Measurements from ENCODE around the gene ST7L.

ST7L gene

DNA sequence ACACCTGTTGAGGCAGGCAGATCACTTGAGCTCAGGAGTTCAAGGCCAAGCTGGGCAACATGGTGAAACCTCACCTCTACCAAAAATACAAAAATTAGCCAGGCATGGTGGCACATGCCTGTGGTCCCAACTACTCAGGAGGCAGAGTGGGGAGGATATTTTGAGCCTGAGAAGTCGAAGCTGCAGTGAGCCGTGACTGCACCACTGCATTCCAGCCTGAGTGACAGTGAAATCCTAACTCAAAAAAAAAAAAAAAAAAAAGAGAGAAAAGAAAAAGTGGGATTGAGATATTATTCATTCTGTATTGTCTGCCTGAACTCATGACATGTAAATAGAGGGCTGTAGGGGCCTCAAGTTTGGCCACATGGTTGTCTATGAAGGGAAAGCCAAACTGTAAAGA is 72.9 kb downstream of the ST7L start:
- no peak for DNase-seq

DNA sequence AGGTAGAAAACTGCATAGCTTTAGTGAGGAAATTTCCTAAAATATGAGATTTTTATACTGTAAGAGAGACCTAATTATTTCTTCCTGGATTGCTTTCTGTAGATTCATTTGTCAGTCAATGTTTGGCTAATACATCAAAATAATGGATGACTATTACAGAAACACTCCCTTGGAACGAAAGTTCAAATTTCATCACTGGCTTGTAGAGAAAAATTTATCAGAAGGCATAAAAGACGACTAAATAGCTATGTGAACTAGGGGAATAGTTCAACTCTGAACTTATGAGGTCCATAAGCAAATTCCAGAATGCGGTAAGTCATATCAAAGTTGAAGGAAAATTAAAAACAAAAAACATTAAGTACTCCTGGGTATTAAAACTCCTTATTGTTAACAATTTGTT is 74.2 kb downstream of the ST7L start:
- no peak for DNase-seq

DNA sequence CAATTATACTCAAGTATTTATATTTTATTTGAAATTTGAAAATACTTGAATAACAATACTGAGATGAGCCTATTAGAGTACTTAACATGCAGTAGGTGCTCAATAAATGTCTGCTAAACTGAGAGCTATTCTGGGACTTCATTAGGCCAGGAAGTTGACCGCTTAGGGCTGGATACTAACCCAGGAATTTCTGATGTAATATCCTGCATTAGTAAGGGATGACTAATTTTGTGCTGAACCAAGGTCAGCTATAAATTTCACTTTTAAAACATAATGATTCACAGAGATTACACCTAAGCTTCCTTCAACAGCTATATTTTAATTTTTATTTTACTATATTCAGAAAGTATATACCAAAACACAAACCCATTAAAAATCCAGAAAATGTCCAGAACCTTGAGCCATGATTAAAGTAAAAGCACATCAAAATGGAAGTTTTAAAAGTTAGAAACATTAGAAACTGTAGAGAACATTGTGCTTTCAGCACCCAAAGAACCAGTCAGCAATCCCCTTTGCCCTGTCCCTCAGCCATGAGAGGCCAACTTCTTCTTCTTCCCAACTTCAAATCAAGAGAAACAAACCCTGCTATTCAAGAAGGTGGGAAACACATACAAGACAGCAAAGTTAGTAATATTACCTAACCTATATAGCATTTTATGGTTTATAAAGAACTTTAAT is 74.8 kb downstream of the ST7L start:
- no peak for DNase-seq

DNA sequence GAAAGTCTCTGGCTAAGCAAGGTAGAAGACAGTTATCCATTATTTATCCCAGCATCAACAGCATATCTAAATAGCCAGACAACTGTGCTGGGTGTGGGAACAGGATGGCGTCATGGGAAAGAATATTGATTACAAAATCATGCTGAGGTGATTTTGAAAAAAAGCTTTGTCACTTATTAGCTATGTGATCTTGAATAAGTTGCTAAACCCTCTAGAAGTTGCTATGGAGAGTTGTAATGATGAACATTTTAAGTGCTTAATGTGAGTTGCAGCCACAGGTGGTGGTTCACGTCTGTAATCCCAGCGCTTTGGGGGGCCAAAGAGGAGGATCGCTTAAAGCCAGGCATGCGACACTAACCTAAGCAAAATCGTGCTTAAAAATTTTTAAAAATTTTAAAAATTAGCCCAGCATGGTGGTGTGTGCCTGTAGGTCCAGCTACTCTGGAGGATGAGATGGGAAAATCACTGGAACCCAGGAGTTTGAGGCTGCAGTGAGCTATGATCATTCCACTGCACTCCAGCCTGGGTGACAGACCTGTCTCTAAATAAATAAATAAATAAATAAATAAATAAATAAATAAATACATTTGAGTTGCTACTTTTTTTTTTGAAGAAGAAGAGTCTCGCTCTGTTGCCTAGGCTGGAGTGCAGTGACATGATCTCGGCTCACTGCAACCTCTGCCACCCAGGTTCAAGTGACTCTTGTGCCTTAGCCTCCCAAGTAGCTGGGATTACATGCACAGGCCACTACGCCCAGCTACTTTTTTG is 76.6 kb downstream of the ST7L start:
- no peak for DNase-seq

DNA sequence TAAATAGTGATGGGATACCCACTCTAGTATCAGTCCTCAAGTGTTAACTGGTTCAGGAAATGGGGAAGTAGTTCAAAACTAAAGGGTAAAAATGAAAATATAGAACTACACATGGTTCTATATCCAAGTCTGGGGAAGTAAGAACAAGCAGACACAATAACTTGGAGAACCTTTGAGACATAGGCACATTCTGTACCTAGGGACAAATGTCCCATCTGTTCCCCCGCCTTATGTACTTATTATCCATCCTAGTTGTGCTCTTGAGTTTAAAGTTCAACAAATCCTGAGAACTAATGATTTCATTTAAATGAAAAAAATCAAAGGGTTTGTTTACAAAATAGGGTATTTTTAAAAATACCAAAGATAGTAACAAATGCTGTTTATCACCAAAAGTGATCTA is 77.6 kb downstream of the ST7L start:
- DNase-seq: no peak

DNA sequence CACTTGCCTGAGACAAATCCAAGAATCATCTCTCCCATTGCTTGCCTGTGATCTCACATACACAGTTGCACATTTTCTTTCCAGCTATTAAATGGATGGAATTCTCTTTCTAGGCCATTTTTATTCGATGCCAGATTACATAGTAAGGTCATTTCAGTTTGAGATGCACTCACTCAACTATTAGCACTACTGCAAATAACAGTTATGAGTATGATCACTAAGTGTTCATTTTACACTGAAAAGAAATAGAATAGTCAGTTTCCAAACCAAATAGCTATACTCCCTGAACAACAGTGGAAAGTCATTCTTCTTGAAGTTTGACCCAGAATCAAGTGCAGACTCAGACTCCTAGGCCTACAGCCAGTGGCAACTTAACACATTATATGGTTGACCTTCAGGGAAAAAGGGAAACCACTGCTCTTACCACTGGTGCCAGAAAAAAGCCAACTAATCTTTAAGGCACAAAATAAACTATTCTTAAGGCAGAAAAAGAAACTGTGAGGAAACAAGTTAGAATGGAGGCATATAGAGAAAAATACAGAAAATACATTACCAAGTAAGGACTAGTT is 78.6 kb downstream of the ST7L start:
- DNase-seq: no peak

DNA sequence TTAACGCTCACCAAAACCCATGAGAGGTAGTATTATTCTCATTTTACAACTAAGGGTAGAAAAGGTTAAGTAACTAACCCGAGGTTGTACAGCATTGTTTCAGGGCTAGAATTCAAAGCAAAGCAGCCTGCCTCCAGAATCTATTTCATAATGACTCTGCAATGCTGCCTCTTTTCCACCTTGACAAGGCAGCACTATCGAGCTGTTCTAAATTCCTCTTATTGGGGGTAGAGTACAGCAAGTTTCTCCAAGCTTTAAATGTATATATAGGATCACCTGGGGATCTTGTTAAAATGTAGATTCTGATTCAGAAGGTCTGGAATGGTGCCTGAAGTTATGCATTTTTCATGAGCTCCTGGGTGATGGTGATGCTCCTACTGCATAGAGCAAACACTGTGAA is 80.1 kb downstream of the ST7L start:
- DNase-seq: no peak

- DNase-seq: no peak
Measured at GRCh38 chr1:112537456-112537855, 81.5 kb downstream of the ST7L start.

- no peak for DNase-seq
Measured at GRCh38 chr1:112536561-112536960, 82.4 kb downstream of the ST7L start.

DNA sequence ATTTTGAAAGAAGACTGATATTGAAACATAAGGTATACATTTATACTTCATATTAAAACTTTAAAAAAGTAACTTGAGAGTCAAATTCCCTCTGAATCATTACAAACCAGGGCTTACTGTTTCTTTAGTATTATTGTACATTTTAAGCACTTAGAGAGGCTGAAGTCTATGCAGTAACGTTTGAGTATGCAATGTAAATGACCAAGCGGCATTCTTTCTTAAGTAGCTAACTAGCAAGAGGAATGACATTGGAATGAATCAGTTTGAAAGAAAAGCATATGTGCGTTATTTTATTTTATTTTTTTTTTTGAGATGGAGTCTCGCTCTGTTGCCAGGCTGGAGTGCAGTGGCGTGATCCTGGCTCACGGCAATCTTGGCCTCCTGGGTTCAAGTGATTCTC is 85.9 kb downstream of the ST7L start:
- no peak for DNase-seq

GRCh38 chr1:112532064-112532463 is 86.9 kb downstream of the ST7L start:
- no peak for DNase-seq

- no peak for DNase-seq
Measured at GRCh38 chr1:112530832-112531231, 88.1 kb downstream of the ST7L start.

- no peak for DNase-seq
Measured at GRCh38 chr1:112529301-112529700, 89.6 kb downstream of the ST7L start.

GRCh38 chr1:112528076-112528475 is 90.9 kb downstream of the ST7L start:
- DNase-seq: no peak

GRCh38 chr1:112527266-112528010 is 91.5 kb downstream of the ST7L start:
- no peak for DNase-seq

- DNase-seq: no peak
Measured at GRCh38 chr1:112524986-112525385, 94.0 kb downstream of the ST7L start.

DNA sequence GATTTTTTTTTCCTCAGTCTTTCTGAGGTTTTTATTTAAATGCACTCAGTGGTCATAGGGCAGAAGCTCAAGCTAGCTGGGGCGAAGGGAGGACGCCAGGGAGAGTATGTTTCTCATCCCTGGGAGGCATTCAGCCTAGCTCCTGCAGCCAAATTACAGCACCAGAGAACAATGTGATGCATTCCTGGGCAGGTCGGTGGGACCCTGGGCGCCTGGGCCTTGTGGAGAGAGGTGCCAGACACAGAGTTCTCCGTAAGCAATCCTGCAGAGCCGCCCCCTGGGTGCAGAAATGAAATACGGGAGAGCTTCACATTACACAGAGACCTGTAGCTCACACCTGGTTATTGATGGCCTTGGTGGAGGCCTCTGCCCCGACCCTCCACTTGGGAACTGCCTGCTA is 94.7 kb downstream of the ST7L start:
- DNase-seq: no peak

GRCh38 chr1:112522621-112523020 is 96.3 kb downstream of the ST7L start:
- DNase-seq: no peak

DNA sequence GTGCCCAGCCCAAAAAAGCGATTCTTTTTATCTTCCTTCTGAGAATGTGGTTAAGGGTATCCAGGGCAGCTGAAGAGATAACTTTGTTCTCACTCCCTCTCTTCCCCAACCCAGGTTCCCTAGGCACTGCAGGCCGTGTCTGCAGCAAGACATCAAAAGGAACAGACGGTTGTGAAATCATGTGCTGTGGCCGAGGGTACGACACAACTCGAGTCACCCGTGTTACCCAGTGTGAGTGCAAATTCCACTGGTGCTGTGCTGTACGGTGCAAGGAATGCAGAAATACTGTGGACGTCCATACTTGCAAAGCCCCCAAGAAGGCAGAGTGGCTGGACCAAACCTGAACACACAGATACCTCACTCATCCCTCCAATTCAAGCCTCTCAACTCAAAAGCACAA is 98.8 kb downstream of the ST7L start:
- DNase-seq: no peak

GRCh38 chr1:112518186-112518585 is 100.8 kb downstream of the ST7L start:
- no peak for DNase-seq

DNA sequence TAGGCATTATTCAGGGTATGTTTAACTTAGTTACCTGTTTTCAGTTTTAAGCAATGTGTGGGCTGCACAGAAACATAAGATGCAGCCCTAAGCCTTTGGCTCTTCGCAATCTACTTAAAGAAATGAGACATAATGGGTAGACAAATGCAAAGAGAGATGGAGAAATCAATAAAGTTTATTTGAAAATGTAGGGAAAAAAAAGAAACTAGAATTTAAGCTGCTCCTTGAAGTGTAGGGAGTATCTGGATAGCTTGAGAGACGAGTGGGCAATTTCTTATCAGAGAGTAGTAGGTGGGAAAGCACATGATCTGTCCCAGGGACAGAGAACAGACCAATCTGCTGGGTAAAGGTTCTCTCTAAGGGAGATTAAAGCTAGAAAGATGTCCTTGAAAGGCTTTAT is 101.3 kb downstream of the ST7L start:
- DNase-seq: no peak

DNA sequence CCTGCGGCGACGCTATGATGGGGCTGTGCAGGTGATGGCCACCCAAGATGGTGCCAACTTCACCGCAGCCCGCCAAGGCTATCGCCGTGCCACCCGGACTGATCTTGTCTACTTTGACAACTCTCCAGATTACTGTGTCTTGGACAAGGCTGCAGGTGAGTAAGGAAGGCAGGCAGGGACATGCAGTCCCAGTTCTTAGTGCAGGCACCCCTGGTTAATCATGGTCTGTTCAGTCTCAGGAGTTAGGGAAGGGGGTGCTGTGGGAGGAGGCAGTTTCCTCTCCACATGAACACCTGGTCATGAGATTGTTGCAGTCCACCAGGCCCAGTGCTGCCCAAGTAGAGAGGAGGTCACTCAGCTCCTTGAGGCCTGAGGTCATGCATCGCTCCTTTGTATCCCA is 101.7 kb downstream of the ST7L start:
- no peak for DNase-seq
